ENCODE data around the gene BCKDK. TPM values are rescaled to one million over a fixed set of nuclear protein-coding genes. Genes with fewer than 3 reads are reported as not detected.

Gene BCKDK
- total and polyA plus RNA-seq, 2 of the 13 experiments (the other 11 are each of a cell fraction or from before 2014, with no cell fraction given): 24.9 to 42.6 TPM

- TF ChIP-seq AFF4 (CRISPR knock-in tag; IDR thresholded peaks at IDR 0.05) (0 out of 2 replicates have a peak, but pooled peaks have one; percentile 42), UBTF (CRISPR knock-in tag; IDR thresholded peaks at IDR 0.05) (peak; percentile 94), ASH2L (IDR thresholded peaks at IDR 0.05; ENCODE audit: insufficient read length, low read depth, low read length) (peak; percentile 47), NR2C2 (CRISPR knock-in tag; IDR thresholded peaks at IDR 0.05; ENCODE audit: borderline replicate concordance) (peak; percentile 83; the same call in 1 of the 2 replicates), KDM4B (CRISPR knock-in tag; IDR thresholded peaks at IDR 0.05) (0 out of 2 replicates have a peak, but pooled peaks have one; percentile 58), GTF3A (CRISPR knock-in tag; conservative IDR thresholded peaks at IDR 0.05) (0 out of 2 replicates have a peak, but pooled peaks have one; percentile 57), ETV6 (CRISPR knock-in tag; conservative IDR thresholded peaks at IDR 0.05) (peak; percentile 33; the same call in 1 of the 2 replicates), ARNT2 (CRISPR knock-in tag; IDR thresholded peaks at IDR 0.05; ENCODE audit: low read depth) (peak; percentile 96), GATAD1 (CRISPR knock-in tag; IDR thresholded peaks at IDR 0.05) (peak; percentile 90), ZFP41 (CRISPR knock-in tag; IDR thresholded peaks at IDR 0.05; ENCODE audit: borderline replicate concordance) (no peak; the same call in 1 of the 2 replicates), ZHX2 (IDR thresholded peaks at IDR 0.05; ENCODE audit: low read depth) (peak; percentile 50; the same call in 1 of the 2 replicates), ZHX2 (CRISPR knock-in tag; IDR thresholded peaks at IDR 0.05; ENCODE audit: borderline replicate concordance) (no peak), ZKSCAN8 (CRISPR knock-in tag; IDR thresholded peaks at IDR 0.05; ENCODE audit: borderline replicate concordance) (peak; percentile 57; the same call in 1 of the 2 replicates)
Measured at GRCh38 chr16:31094424-31095120, 13.6 kb upstream of the BCKDK start, which contains the start of gene VKORC1 (continued).
